GM12892 (cell line): ENCODE results near the gene GASK1A.

Experiments
- POLR2A ChIP-seq: IDR thresholded peaks from 2 replicates; pipeline ENCODE4 v1.6.1; 2011; ENCODE audit warnings: low read depth, low read length, control low read depth
- POLR2AphosphoS5 ChIP-seq: IDR thresholded peaks from 2 replicates; pipeline ENCODE4 v1.6.1; 2011; ENCODE audit warnings: low read depth, low read length, control low read depth
- TAF1 ChIP-seq: IDR thresholded peaks from 2 replicates; pipeline ENCODE4 v1.6.1; 2011; ENCODE audit warnings: low read depth, mild to moderate bottlenecking, control low read depth, low read length, borderline replicate concordance

- no peak for TF ChIP-seq POLR2AphosphoS5
- TF ChIP-seq POLR2A: no peak
- no peak for TF ChIP-seq TAF1
These were observed 9.5 kb downstream of the GASK1A start for GRCh38 chr3:42988566-42988965.
